Spleen (tissue), 7 donors: ENCODE data around the gene RPTOR.

Experiments
- CTCF ChIP-seq, 11 experiments: fragments of 200-600 bp in 7 of 11; fragments of 450-650 bp in 4 of 11; sonication (generic) in 4 of 11; IDR thresholded peaks in 8 of 11; conservative IDR thresholded peaks in 3 of 11; 1 replicate in 7 of 11; 2 replicates in 4 of 11; pipeline versions ENCODE4 v1.4.0 to v1.8.0; 2016 to 2021; ENCODE audit warnings: antibody characterized with exemption in 11 of 11, inconsistent platforms in 4 of 11, mild to moderate bottlenecking in 1 of 11
- POLR2A ChIP-seq, 3 donors: fragments of 450-650 bp; IDR thresholded peaks; one replicate each; pipeline ENCODE4 v1.5.1; 2017; ENCODE audit warnings: antibody characterized with exemption in 3 of 3, mild to moderate bottlenecking in 1 of 3
- POLR2AphosphoS5 ChIP-seq, 3 donors: sonication (generic); formaldehyde crosslinking; IDR thresholded peaks; one replicate each; pipeline ENCODE4 v1.5.1; 2017; ENCODE audit warnings: antibody characterized with exemption in 3 of 3
- donor health status: DM: no; HTN: no; CAD: no; lungs with moderate emphysema.
- donor health status: DM: no; HTN: no; CAD: no.
- donor health status: DM: no; HTN: no; CAD: no.

- no peak for TF ChIP-seq CTCF (IDR thresholded peaks at IDR 0.05 in 8 of 11, conservative IDR thresholded peaks at IDR 0.05 in 3 of 11)
- TF ChIP-seq POLR2A (IDR thresholded peaks at IDR 0.05): no peak
- TF ChIP-seq POLR2AphosphoS5 (IDR thresholded peaks at IDR 0.05): no peak
Observed at GRCh38 chr17:80722661-80723060, 178.0 kb downstream of the RPTOR start.
